GM12891 (cell line): ENCODE data around the gene CD48.

Experiments used
- PAX5 ChIP-seq: IDR thresholded peaks from 2 replicates; pipeline ENCODE4 v1.6.1; 2011; ENCODE audit warnings: low read length, moderate library complexity, mild to moderate bottlenecking; ENCODE audit not compliant: insufficient read depth, severe bottlenecking
- POLR2A ChIP-seq: IDR thresholded peaks from 2 replicates; pipeline ENCODE4 v1.6.1; 2011; ENCODE audit warnings: low read depth, low read length, control low read depth
- POLR2AphosphoS5 ChIP-seq: IDR thresholded peaks from 2 replicates; pipeline ENCODE4 v1.6.1; 2011; ENCODE audit warnings: low read depth, low read length, control low read depth
- SPI1 ChIP-seq: IDR thresholded peaks from 2 replicates; pipeline ENCODE4 v1.6.1; 2011; ENCODE audit warnings: low read depth, low read length, control low read depth
- TAF1 ChIP-seq: IDR thresholded peaks from 2 replicates; pipeline ENCODE4 v1.6.1; 2011; ENCODE audit warnings: low read depth, low read length, control low read depth

GRCh38 chr1:160638540-160638857, 73.1 kb downstream of the CD48 start:
- TF ChIP-seq POLR2AphosphoS5 (no peak), POLR2A (no peak; the same call in 1 of the 2 replicates), SPI1 (no peak), TAF1 (no peak), PAX5 (no peak)
